ENCODE results near the gene LCP1. TPM values are rescaled to one million over a fixed set of nuclear protein-coding genes. Genes with fewer than 3 reads are reported as not detected.
A peak's percentile ranks its signal among the peaks of the same experiment; 100 is the strongest.
"Not testable (repeated sequence)": the region's sequence is repeated elsewhere in the genome, so short reads cannot be mapped to it uniquely, and the experiment has no call there.

Gene LCP1
- total RNA-seq, result 8.0 TPM

DNA sequence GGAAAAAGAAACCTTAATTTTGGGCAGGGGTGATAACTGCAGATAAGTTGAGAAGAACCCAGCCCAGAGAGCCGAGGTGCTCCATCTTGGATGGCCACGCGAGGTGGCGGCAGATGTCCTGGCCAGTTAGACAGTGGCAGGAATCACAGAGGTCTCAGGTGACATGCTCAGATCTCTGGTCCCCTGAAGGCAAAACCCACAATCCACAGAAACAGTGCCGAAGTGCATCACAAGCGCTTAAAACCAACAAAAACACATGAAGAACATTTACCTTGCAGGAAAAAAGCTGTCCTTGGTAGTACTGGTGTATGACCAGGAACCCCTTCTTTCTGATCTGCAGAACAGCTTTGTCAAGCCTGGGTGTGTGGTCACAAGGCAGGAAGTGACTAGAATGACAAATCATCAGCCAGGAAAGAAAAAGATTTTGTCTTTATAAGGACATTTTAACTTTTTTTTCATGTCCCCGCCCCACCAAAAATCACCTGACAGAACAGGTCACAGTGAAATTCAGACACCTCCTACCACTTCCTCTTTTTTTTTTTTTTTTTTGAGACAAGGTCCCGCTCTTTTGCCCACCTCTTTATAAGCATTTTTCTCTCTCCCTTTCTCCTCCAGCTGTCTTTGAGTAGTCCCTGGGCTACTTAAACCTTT is at the start of gene LCP1:
Gene LCP1 (minus strand): TSS at position 338 of the 651 bp plus-strand sequence. CDS start 22,515 bp downstream, outside the sequence.
- no peak for DNase-seq

- no peak for DNase-seq
These were observed 47.3 kb upstream of the LCP1 start for GRCh38 chr13:46229251-46229650.

DNA sequence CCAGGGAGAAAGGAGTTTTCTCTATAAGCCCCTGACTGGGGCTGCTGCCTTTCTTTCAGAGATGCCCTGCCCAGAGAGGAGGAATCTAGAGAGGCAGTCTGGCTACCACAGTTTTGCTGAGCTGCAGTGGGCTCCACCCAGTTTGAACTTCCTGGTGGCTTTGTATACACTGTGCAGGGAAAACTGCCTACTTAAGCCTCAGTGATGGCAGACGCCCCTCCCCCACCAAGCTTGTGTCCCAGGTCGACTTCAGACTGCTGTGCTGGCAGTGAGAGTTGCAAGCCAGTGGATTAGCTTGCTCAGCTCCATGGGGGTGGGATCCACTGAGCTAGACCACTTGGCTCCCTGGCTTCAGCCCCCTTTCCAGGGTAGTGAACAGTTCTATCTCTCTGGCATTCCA is 38.3 kb upstream of the LCP1 start:
- DNase-seq, result not testable (repeated sequence)

GRCh38 chr13:46214741-46215140 is 32.8 kb upstream of the LCP1 start:
- not testable (repeated sequence) for DNase-seq

DNA sequence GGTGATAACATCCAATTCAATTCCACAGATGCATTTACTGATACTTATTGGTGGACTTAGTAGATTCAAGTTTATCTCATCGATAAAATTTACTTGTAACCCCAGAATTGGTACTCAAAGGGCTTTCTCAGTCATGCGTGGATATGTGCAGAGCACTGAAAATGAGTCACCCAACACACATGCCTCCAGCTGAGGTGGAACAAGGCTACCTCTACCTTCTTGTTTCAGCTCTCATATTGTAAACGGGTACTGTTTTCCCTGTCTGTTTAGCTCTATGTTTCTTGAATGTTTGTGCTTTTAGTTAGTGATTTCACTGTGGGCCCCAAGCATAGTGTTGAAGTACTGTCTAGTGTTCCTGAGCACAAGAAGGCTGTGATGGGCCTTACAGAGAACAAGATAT is 31.3 kb upstream of the LCP1 start:
- DNase-seq, result no peak

- peak; percentile 69 for DNase-seq
These were observed 29.7 kb upstream of the LCP1 start, which contains the start of gene LRRC63 for GRCh38 chr13:46211483-46212351. Gene LRRC63 (plus strand): TSS chr13:46211928. CDS start chr13:46213035, 1,107 bp downstream.

- DNase-seq, result no peak
These were observed 29.1 kb upstream of the LCP1 start for GRCh38 chr13:46211116-46211482.

DNA sequence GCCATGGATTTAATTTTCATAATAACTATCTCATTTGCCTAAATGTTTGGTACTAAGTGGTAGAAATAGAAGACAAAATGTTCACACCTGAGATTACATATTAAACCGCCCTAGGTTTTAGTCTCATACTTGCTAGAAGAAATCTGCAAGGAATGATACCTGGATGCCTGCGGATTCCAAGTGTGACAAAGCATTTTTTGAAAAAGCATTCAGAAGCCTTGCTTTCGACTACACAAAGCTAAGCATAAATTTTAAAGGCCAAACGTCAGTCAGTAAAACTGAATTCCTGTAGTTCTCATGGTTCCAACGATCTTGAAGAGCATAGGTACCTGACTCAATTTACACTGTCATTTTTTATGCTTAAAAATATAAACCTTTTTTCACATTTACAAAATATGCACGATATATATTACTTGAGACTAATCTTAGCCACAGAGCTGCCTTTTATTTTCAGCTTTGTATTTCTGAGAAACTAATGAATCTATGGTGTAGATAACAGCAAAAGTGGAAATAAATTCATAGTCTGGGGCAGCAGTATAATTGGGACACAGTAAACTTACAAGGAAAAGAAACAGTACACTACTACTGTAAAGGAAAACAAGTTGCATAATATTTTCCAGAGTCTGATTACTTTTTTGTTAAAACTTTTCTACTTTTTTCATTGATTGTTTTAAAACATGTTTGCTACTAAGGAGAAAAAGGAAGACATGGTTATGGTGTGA is 28.5 kb upstream of the LCP1 start:
- no peak for DNase-seq

DNA sequence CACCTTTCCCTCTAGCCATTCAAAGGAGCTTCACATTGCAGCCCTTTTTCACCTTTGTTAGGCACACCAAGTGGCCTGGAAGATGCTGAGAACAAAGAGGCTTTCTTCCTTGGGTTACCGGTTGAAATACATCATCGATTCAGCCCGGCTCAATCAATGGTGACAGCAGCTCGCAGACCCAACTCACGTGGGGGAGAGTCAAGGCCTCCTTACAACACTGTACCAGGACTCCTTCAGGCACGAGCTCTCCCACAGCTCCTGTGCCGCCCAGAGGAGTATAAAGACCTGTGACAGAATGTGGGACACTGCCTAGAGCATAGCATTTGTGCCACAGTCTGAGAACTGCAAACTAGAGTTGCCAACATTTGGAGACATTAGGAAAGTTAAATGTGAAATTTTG is 25.9 kb upstream of the LCP1 start:
- DNase-seq, result no peak

GRCh38 chr13:46206143-46206542 is 24.2 kb upstream of the LCP1 start:
- DNase-seq, result no peak

- no peak for DNase-seq
These were observed 21.0 kb upstream of the LCP1 start for GRCh38 chr13:46202966-46203365.

DNA sequence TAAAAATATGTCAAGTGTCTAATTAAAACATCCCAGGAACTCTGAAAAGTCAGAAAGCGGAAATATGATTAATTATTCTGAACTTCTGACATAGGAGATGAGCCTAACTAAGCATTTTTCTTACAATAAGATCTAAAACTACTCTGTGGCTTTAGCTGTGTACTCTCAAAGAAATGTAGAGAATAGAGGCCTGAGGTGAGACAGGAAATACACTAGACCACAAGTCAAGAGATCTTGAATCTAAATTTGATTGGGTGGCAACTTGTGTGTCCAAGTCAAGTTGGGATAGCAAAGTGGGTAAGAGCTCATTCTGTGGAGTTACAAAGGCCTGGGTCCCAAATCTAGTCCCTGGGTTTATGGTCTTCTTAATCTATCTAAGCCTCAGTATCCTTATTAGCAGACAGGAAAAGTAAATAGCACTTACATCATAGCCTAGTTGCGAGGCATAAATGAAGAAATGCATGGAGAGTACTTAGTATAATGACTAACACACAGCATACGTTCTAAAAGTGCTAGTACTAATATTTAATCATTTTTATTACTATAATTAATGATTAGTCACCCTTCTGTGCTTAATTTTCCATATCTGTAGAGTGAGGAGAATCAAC is 20.3 kb upstream of the LCP1 start:
- DNase-seq, result no peak

DNA sequence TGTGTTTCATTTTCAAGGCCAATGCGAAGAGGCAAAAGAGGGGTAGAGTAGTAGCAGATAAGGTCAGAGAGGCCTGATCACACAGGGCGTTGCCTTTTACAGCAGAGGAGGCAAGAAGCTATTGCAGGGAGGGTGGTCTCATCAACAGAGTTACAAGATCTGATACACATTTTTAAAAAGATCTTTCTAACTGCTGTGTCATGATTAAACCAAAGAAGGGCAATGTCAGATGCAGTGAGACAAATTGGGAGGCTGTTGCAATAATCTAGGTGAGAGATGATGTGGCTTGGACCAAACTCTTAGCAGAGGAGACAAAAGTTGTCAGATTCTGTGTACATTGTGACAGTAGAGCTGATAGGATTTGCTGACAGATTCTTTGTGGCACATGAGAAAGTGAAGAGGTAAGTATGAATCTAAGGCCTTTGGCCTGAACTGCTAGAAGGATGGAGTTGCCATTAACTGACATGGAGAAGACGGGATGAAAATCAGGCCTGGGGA is 16.8 kb upstream of the LCP1 start:
- no peak for DNase-seq

- DNase-seq, result no peak
These were observed 15.5 kb upstream of the LCP1 start for GRCh38 chr13:46197299-46198048.

DNA sequence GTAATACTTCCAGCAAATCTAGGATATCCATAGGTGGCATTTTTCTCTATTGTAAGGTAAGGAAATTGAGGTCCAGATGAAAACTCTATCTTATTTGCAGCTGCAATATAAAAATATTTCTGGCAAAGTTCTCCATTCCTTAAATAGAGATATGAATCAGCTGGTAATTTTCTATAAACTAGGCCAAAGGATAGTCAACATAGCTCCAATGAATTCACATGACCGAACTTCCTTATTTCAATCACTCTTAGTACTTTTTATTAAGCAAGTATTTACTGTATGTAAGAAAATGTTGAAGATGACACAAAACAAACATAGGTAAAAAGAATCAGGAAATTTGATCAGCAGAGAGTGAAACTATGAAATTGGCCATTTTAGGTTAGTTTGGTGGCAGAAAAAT is 13.0 kb upstream of the LCP1 start:
- no peak for DNase-seq

DNA sequence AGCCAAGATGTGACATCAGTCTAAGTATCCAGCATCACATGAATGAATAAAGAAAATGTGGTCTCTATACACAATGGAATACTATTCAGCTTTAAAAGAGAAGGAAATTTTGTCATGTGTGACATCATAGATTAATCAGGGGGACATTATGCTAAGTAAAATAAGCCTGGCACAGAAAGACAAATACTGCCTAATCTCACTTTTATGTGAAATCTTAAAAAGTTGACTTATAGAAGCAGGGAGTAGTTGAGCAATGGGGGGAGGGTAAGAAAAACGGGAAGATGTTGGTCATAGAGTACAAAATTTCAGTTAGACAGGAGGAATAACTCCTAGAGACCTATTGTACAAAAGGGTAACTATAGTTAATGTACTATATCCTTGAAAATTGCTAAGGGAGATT is 10.4 kb upstream of the LCP1 start:
- DNase-seq, result no peak

DNA sequence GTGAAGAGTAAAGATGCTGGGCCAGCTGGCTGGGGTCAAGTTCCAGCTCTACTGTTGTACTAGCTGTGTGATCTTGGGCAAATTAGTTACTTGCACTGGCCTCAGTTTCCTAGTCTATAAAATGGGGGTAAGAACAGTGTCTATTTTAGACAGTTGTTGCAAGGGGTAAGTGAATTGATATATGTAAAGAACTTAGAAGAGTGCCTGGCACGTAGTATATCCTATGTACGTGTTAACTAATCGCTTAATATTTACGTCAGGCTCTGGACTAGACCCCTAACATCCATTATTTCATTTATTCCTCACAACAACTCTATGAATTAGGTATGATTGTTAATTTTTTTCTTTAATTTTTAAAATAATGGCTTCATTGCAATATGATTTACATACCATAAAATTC is 3.7 kb upstream of the LCP1 start:
- DNase-seq, result no peak

GRCh38 chr13:46184277-46184699 is 2.3 kb upstream of the LCP1 start:
- no peak for DNase-seq

- no peak for DNase-seq
These were observed 1.3 kb upstream of the LCP1 start for GRCh38 chr13:46183018-46183946.

DNA sequence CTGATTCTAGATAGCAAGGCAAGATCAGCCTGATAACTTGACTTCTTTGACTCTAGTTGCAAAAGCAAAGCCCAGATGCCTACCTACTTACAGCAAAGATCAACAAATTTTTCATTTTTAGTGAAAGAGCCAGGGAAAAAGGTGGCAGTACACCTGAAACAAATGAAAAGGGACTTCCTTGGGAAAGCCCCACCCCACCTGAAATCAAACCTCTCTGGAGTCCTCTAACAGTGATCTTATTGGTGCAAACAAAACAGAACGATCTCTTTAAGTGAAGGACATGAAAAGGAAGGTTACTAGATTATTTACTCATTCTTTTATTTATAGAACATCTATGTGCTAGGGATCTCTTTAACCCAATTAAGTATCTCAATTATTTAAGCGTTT is 507 bp upstream of the LCP1 start:
- DNase-seq, result no peak
